ENCODE measurements around the gene GULP1. TPM values are rescaled to one million over a fixed set of nuclear protein-coding genes. Genes with fewer than 3 reads are reported as not detected.

The GULP1 gene
- total RNA-seq, 4 donors from 2014 or later, result 13.4 to 20.0 (median 17.3) TPM

DNA sequence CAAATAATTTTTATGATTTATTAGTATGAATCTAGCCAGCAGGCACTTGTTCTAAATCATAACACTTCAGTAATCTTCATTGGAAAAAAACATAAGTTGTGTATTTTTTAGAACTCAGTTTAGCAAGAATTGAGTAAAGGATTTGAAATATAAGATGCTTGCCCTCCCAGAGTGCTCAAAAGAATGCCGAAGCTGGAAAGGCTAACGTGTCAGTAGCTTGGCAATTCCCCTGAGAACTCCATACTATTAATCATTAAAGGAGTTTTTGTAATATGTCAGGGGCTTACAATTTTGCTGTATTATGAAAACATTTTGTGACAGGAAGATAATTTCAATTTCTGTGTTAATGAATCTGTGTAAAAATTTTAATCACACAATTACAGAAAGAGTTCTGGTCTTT lies 122.7 kb downstream of the GULP1 start:
- TF ChIP-seq POLR2A (IDR thresholded peaks at IDR 0.05), result no peak
- TF ChIP-seq, protein P1, sequence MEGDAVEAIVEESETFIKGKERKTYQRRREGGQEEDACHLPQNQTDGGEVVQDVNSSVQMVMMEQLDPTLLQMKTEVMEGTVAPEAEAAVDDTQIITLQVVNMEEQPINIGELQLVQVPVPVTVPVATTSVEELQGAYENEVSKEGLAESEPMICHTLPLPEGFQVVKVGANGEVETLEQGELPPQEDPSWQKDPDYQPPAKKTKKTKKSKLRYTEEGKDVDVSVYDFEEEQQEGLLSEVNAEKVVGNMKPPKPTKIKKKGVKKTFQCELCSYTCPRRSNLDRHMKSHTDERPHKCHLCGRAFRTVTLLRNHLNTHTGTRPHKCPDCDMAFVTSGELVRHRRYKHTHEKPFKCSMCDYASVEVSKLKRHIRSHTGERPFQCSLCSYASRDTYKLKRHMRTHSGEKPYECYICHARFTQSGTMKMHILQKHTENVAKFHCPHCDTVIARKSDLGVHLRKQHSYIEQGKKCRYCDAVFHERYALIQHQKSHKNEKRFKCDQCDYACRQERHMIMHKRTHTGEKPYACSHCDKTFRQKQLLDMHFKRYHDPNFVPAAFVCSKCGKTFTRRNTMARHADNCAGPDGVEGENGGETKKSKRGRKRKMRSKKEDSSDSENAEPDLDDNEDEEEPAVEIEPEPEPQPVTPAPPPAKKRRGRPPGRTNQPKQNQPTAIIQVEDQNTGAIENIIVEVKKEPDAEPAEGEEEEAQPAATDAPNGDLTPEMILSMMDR (IDR thresholded peaks at IDR 0.05), result no peak
- intact Hi-C loops (cut with DNase I; ENCODE audit: low total_unique reads), result no loop called here
- 30 to 34% methylated on average over 2 of the region's 2 CpGs for WGBS, 2 donors

GRCh38 chr2:188414869-188415753 lies 123.4 kb downstream of the GULP1 start:
- 93 to 97% methylated on average over 1 of the region's 1 CpG for WGBS, 2 donors
- no peak for DNase-seq (ENCODE audit: low spot score in 2 of 2)
- TF ChIP-seq, protein P1 (IDR thresholded peaks at IDR 0.05), result no peak
- no peak for TF ChIP-seq POLR2A (IDR thresholded peaks at IDR 0.05)
- intact Hi-C loops (cut with DNase I; ENCODE audit: low total_unique reads), result no loop called here
- no peak overlapping the region for H3K4me3 ChIP-seq (ENCODE audit: low read depth, poor library complexity, severe bottlenecking)

More for the DNA sequence above, 122.7 kb downstream of the GULP1 start:
- DNase-seq (ENCODE audit: low spot score in 2 of 2), result no peak
- H3K4me3 ChIP-seq (ENCODE audit: low read depth, poor library complexity, severe bottlenecking), result no peak overlapping the region

DNA sequence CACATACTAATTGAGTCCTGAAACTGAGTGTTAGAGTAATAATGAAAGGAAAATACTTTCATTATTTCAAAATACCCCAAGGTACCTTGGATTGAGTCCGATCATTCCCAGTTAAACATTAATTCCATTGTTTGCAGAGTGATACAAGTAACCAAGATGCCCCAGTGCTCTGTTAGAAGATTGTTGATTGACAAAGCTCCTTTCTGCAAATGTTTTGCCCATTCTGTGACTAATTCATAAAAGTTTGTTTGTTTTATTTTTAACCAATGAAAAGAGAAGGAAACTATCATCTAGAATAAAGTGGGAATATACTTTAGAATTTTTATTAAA lies 124.0 kb downstream of the GULP1 start:
- intact Hi-C loops (cut with DNase I; ENCODE audit: low total_unique reads), result no loop called here
- TF ChIP-seq, protein P1 (IDR thresholded peaks at IDR 0.05), result no peak
- TF ChIP-seq POLR2A (IDR thresholded peaks at IDR 0.05), result no peak
- H3K4me3 ChIP-seq (ENCODE audit: low read depth, poor library complexity, severe bottlenecking), result no peak overlapping the region
- DNase-seq (ENCODE audit: low spot score in 2 of 2), result no peak
- 71 to 84% methylated on average over 1 of the region's 1 CpG for WGBS, 2 donors

DNA sequence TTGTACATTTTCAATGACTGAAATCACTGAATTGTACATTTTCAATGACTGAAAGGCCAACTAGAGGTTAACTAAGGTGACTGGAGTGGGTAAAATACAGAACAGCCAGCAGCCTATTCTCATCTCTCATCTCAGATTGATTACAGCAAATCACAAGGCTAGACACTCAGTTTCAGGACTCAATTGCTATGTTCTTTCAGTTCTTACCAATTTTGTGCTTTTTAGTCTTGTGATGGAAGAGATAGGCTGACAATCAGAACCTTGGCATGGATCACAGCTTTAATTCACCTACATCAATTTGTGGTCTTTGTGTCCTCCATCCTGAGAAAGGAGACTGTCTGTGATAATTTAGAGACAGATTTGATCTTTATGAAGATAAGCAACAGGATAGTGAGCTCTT lies 124.7 kb downstream of the GULP1 start:
- TF ChIP-seq, protein P1 (IDR thresholded peaks at IDR 0.05), result no peak
- TF ChIP-seq POLR2A (IDR thresholded peaks at IDR 0.05), result no peak
- no peak for DNase-seq (ENCODE audit: low spot score in 2 of 2)
- no peak overlapping the region for H3K4me3 ChIP-seq (ENCODE audit: low read depth, poor library complexity, severe bottlenecking)
- intact Hi-C loops (cut with DNase I; ENCODE audit: low total_unique reads), result no loop called here

DNA sequence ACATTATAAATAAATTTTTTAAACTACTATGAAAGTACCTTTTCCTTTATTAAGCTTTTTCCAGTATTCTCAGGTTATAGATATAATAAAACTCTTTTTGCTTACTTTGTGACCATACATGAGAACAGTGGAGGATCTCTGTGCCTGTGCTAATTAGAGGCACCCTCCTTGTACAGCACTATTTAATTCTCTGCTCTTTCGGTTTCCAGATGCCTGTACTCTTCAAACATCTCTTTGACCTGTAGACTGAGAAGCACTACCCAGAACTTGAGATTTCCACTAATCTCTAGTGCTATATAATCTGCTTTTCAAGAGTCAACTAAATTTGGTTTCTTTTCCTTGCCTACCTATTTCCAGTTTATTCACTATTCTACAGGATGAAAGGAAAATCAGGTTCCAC lies 131.1 kb downstream of the GULP1 start:
- H3K4me3 ChIP-seq (ENCODE audit: low read depth, poor library complexity, severe bottlenecking), result no peak overlapping the region
- TF ChIP-seq POLR2A (IDR thresholded peaks at IDR 0.05), result no peak
- TF ChIP-seq, protein P1 (IDR thresholded peaks at IDR 0.05), result no peak
- intact Hi-C loops (cut with DNase I; ENCODE audit: low total_unique reads), result no loop called here
- no peak for DNase-seq (ENCODE audit: low spot score in 2 of 2)
- 79 to 85% methylated on average over 1 of the region's 1 CpG for WGBS, 2 donors

- DNase-seq (ENCODE audit: low spot score in 2 of 2), result no peak
- 82 to 84% methylated on average over 2 of the region's 2 CpGs for WGBS, 2 donors
- no peak for TF ChIP-seq POLR2A (IDR thresholded peaks at IDR 0.05)
- TF ChIP-seq, protein P1 (IDR thresholded peaks at IDR 0.05), result no peak
- intact Hi-C loops (cut with DNase I; ENCODE audit: low total_unique reads), result no loop called here
- no peak overlapping the region for H3K4me3 ChIP-seq (ENCODE audit: low read depth, poor library complexity, severe bottlenecking)
Observed at GRCh38 chr2:188425266-188425665, 133.6 kb downstream of the GULP1 start.
